Sigmoid colon (tissue), 7 donors: ENCODE results near the gene AGBL1. TPM values are rescaled to one million over a fixed set of nuclear protein-coding genes. Genes with fewer than 3 reads are reported as not detected.
"Not testable (repeated sequence)": the region's sequence is repeated elsewhere in the genome, so short reads cannot be mapped to it uniquely, and the experiment has no call there.

Source experiments
- DNase-seq: peaks from one replicate; pipeline ENCODE4 v3.0.0-alpha.2; 2019
- H3K27ac ChIP-seq, 4 donors: fragments of 200-600 bp; sonication (generic); one replicate each; pipeline ENCODE4 v1.5.1; 2016 to 2019; ENCODE audit warnings: mild to moderate bottlenecking in 1 of 4
- H3K27me3 ChIP-seq, 3 donors: fragments of 200-600 bp; sonication (generic); one replicate each; pipeline ENCODE4 v1.5.1; 2019; ENCODE audit warnings: mild to moderate bottlenecking in 1 of 3
- H3K36me3 ChIP-seq, 4 donors: fragments of 200-600 bp; sonication (generic); one replicate each; pipeline ENCODE4 v1.5.1; 2016 to 2019
- H3K4me1 ChIP-seq, 4 donors: fragments of 200-600 bp; sonication (generic); one replicate each; pipeline ENCODE4 v1.5.1; 2017 to 2019
- H3K4me3 ChIP-seq, 4 donors: fragments of 200-600 bp; sonication (generic); one replicate each; pipeline ENCODE4 v1.5.1; 2017 to 2019; ENCODE audit warnings: mild to moderate bottlenecking in 2 of 4, moderate library complexity in 1 of 4
- H3K9me3 ChIP-seq, 4 donors: fragments of 200-600 bp in 3 of 4; sonication (generic) in 3 of 4; one replicate each; pipeline versions ENCODE4 v1.5.1 to v1.6.1; 2013 to 2019
- EP300 ChIP-seq, 4 donors: sonication (generic); formaldehyde crosslinking; IDR thresholded peaks; one replicate each; pipeline ENCODE4 v1.6.1; 2017; ENCODE audit warnings: antibody characterized with exemption in 4 of 4
- POLR2A ChIP-seq, 2 donors: fragments of 450-650 bp; IDR thresholded peaks; one replicate each; pipeline ENCODE4 v1.6.1; 2016; ENCODE audit warnings: antibody characterized with exemption in 2 of 2, mild to moderate bottlenecking in 2 of 2, moderate library complexity in 2 of 2
- POLR2AphosphoS5 ChIP-seq, 4 donors: sonication (generic); formaldehyde crosslinking; IDR thresholded peaks; one replicate each; pipeline ENCODE4 v1.6.1; 2017; ENCODE audit warnings: antibody characterized with exemption in 4 of 4
- WGBS, 2 donors: extraction: QIAGEN DNeasy Blood & Tissue Kit; methylation state at CpG; one replicate each; pipeline ENCODE4 v1.1.7; 2013; 5-methylcytosine and 5-hydroxymethylcytosine counted together
- intact Hi-C: fragments of 100-400 bp; cut with DNase I; formaldehyde crosslinking; loops from one replicate; pipeline ENCODE4 v1.15.1; 2023
- polyA plus RNA-seq, 3 donors: library from polyadenylated mRNA; stranded (reverse); fragments of 200-250 nt; gene quantifications; one replicate each; pipeline ENCODE4 v1.2.3, GENCODE V29; 2013
- total RNA-seq, 4 donors: library from RNA; depleted of rRNA; stranded (reverse); fragments of >200 nt; gene quantifications; one replicate each; pipeline ENCODE4 v1.1.0, GENCODE V29; 2016
- TF ChIP-seq, protein P1 (sequence below), 4 experiments: fragments of 450-650 bp in 3 of 4; fragments of 200-600 bp in 1 of 4; IDR thresholded peaks; one replicate each; pipeline ENCODE4 v1.5.1; 2016 to 2019; ENCODE audit warnings: antibody characterized with exemption in 4 of 4, mild to moderate bottlenecking in 3 of 4, moderate library complexity in 2 of 4
- donor health status: healthy with polysubstance abuse.
- donor health status: Bipolar disorder and iron deficiency.
- donor health status: healthy.

The AGBL1 gene
- total and polyA plus RNA-seq, 7 donors: 0.16 to 0.28 TPM; not detected in 5

DNA sequence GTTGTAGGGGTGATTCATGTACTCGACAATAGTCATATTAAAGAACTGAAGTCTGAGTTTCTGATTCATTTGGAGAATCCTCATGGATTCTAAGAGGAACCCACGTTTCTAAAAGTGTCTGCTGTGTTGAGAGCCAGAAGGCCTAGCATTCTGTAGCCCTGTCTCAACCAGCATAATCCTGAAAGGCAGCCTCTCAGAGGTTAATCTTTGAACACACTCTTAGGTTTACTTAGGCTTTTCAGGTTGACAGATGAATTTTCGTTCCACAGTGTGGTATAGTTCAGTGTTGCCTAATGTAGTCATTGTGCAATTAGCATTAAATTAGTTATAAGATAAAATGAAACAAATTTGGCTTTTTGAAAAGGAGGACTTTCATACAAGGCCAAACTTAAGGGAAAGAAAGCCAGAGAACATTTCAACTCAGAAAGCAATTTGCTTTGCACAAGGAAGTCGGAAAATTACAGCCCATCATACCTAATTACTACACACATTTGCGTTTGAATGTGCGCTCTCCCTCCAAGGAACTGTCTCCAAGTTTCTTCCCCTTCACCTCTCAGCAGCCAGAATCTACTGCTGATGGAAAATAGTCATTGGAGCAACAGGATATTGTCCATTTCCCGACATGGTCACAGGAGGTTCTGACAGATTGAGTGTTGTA, 42.0 kb downstream of the AGBL1 start:
- intact Hi-C loops: no loop called here
- H3K27ac ChIP-seq: no peak overlapping the region
- H3K4me1 ChIP-seq: no peaks in the 10 kb centered on the region
- no peak overlapping the region for H3K4me3 ChIP-seq
- H3K36me3 ChIP-seq: no peaks in the 10 kb centered on the region
- no peak for DNase-seq
- WGBS, 2 donors: 50 to 61% methylated on average over 7 of the region's 7 CpGs
- no peaks in the 10 kb centered on the region for H3K9me3 ChIP-seq
- TF ChIP-seq EP300 (IDR thresholded peaks at IDR 0.05) (no peak), POLR2AphosphoS5 (IDR thresholded peaks at IDR 0.05) (no peak), POLR2A (IDR thresholded peaks at IDR 0.05) (no peak)
- TF ChIP-seq, protein P1, sequence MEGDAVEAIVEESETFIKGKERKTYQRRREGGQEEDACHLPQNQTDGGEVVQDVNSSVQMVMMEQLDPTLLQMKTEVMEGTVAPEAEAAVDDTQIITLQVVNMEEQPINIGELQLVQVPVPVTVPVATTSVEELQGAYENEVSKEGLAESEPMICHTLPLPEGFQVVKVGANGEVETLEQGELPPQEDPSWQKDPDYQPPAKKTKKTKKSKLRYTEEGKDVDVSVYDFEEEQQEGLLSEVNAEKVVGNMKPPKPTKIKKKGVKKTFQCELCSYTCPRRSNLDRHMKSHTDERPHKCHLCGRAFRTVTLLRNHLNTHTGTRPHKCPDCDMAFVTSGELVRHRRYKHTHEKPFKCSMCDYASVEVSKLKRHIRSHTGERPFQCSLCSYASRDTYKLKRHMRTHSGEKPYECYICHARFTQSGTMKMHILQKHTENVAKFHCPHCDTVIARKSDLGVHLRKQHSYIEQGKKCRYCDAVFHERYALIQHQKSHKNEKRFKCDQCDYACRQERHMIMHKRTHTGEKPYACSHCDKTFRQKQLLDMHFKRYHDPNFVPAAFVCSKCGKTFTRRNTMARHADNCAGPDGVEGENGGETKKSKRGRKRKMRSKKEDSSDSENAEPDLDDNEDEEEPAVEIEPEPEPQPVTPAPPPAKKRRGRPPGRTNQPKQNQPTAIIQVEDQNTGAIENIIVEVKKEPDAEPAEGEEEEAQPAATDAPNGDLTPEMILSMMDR (IDR thresholded peaks at IDR 0.05): no peak
- no peaks in the 10 kb centered on the region for H3K27me3 ChIP-seq

DNA sequence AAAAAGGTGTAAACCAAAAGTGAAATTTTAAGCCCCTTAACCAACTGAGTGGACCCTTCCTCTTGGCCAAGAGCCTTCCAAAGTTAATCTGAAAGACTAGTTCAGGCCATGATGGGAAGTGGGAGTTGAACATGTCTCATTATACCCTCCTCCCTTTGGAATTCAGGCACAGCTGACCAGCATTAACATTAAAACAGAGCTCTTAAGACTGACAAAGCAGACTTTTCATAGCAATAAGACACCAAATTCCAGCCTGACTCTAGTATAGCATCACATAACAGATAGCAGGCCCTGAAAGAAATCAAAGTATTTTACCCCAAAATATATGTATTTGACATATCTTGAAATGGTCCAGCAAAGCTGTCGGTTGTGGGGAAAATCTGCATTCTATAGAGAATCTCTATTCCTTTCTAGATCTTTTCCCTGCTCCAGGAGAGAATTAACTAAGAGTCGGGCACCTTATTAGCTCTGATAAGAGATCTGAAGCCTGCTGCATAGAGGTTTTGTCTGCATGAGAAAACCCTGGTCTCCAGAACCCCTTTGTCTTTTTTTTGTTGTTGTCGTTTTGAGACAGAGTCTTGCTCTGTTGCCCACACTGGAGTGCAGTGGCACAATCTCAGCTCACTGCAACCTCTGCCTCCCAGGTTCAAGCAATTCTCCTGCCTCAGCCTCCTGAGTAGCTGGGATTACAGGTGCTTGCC, 43.2 kb downstream of the AGBL1 start:
- H3K36me3 ChIP-seq, H3K9me3 ChIP-seq, H3K4me3 ChIP-seq, intact Hi-C loops, H3K4me1 ChIP-seq, DNase-seq, H3K27me3 ChIP-seq, H3K27ac ChIP-seq: not testable (repeated sequence)
- 82 to 85% methylated on average over 3 of the region's 3 CpGs for WGBS, 2 donors

DNA sequence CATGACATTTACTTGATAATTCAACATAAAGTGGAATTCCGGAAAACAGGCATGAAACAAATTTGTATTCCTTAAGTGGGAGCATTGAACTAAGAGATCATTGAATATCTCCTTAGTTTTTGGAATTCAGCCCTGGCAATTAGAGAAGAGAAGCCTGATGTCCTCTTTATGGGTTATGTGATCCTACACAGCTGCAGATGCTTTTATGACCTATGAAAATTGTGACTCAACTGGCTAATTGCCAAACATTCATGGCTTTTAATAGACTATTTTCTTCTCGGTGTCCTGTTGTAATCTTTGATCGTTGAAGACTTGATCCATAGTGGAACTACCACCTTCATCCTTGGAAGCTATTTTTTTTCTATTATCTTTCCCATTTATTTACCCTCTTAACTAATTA, 46.1 kb downstream of the AGBL1 start:
- WGBS, 2 donors: 67 to 89% methylated on average over 3 of the region's 3 CpGs
- H3K4me1 ChIP-seq: no peaks in the 10 kb centered on the region
- no peaks in the 10 kb centered on the region for H3K9me3 ChIP-seq
- no peak overlapping the region for H3K27ac ChIP-seq
- no peaks in the 10 kb centered on the region for H3K27me3 ChIP-seq
- intact Hi-C loops: no loop called here
- no peak for DNase-seq
- H3K4me3 ChIP-seq: no peak overlapping the region
- H3K36me3 ChIP-seq: no peaks in the 10 kb centered on the region
- TF ChIP-seq EP300 (IDR thresholded peaks at IDR 0.05) (no peak), POLR2AphosphoS5 (IDR thresholded peaks at IDR 0.05) (no peak), POLR2A (IDR thresholded peaks at IDR 0.05) (no peak)
- TF ChIP-seq, protein P1 (IDR thresholded peaks at IDR 0.05): no peak

DNA sequence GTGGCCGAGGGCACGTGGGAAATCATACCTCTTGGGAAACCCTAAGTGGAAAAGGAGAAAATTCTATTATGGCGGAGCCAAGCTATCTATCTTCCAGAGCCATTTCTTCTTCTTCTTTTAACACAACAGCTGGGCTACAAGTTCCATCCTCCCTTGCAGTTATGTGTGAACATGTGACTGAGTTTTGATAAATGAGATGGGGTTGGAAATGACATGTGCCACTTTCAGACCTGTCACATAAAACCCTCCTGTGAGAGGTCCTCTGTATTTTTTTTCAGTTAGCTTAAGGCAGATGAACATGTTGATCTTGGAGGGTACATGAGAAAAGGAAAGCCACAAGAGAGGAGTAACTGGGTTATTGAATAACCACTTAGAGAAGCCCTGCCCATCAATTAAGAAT, 47.9 kb downstream of the AGBL1 start:
- no peak overlapping the region for H3K4me3 ChIP-seq
- no peaks in the 10 kb centered on the region for H3K27me3 ChIP-seq
- TF ChIP-seq, protein P1 (IDR thresholded peaks at IDR 0.05): no peak
- no peak for TF ChIP-seq EP300 (IDR thresholded peaks at IDR 0.05)
- no peak for TF ChIP-seq POLR2AphosphoS5 (IDR thresholded peaks at IDR 0.05)
- TF ChIP-seq POLR2A (IDR thresholded peaks at IDR 0.05): no peak
- H3K4me1 ChIP-seq: no peaks in the 10 kb centered on the region
- 83 to 89% methylated on average over 3 of the region's 3 CpGs for WGBS, 2 donors
- intact Hi-C loops: no loop called here
- DNase-seq: no peak
- H3K27ac ChIP-seq: no peak overlapping the region
- H3K36me3 ChIP-seq: no peaks in the 10 kb centered on the region
- H3K9me3 ChIP-seq: no peaks in the 10 kb centered on the region

DNA sequence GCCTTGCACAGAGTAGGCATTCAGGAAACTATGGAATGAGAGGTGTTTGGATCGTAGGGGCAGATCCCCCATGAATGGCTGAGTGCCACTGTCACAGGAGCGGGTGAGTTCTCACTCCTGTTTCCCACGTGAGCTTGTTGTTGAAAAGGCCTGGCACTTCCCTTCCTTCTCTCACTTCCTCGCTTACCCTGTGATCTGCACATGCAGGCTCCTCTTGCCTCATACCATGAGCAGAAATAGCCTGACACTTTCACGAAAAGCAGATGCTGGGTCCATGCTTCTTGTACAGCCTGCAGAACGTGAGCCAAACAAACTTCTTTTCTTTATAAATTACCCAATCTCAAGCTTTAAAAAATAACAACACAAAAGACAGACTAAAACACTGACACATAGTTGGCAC, 55.4 kb downstream of the AGBL1 start:
- H3K27me3 ChIP-seq: no peaks in the 10 kb centered on the region
- DNase-seq: no peak
- TF ChIP-seq, protein P1 (IDR thresholded peaks at IDR 0.05): no peak
- TF ChIP-seq EP300 (IDR thresholded peaks at IDR 0.05) (no peak), POLR2A (IDR thresholded peaks at IDR 0.05) (no peak), POLR2AphosphoS5 (IDR thresholded peaks at IDR 0.05) (no peak)
- no peaks in the 10 kb centered on the region for H3K36me3 ChIP-seq
- H3K9me3 ChIP-seq: no peaks in the 10 kb centered on the region
- H3K27ac ChIP-seq: no peak overlapping the region
- no peaks in the 10 kb centered on the region for H3K4me1 ChIP-seq
- no peak overlapping the region for H3K4me3 ChIP-seq
- intact Hi-C loops: no loop called here
- WGBS, 2 donors: 41 to 62% methylated on average over 6 of the region's 6 CpGs
